SK-N-SH (cell line): Measurements from ENCODE around the gene CUL9. TPM values are rescaled to one million over a fixed set of nuclear protein-coding genes. Genes with fewer than 3 reads are reported as not detected.

Source experiments
- CTCF ChIA-PET: fragments of 300-600, 350-600 bp; formaldehyde crosslinking; extraction: SDS; loops from one replicate; lab custom pipeline; 2021; lab: Yijun Ruan, JAX
- POLR2A ChIA-PET: fragments of 350-600 bp; sonication (Branson Sonifier 250); formaldehyde crosslinking; extraction: SDS; loops from one replicate; lab custom pipeline; 2020; ENCODE audit warnings: antibody characterized with exemption, inconsistent platforms; lab: Yijun Ruan, JAX
- DNase-seq: peaks from one replicate; pipeline ENCODE4 v3.0.0; 2012
- H2AFZ ChIP-seq: fragments of 200-600 bp; sonication (generic); 2 replicates; pipeline ENCODE4 v1.8.1; 2016; ENCODE audit warnings: antibody characterized with exemption, mild to moderate bottlenecking, low read depth
- H3F3A ChIP-seq: fragments of 200-600 bp; sonication (generic); replicated peaks from 2 replicates; pipeline ENCODE3; 2016; ENCODE audit warnings: antibody characterized with exemption, mild to moderate bottlenecking; ENCODE audit not compliant: insufficient read depth
- H3K27ac ChIP-seq, 2 experiments: fragments of 200-500 bp in 1 of 2; fragments of 200-600 bp in 1 of 2; sonication (Bioruptor generic) in 1 of 2; sonication (generic), shearing (Covaris generic) in 1 of 2; 2 replicates each; pipeline versions ENCODE4 v1.5.1 to v1.6.1; 2014 to 2016; ENCODE audit warnings: low read depth in 2 of 2, inconsistent platforms in 1 of 2, low read length in 1 of 2, mild to moderate bottlenecking in 1 of 2, mixed read lengths in 1 of 2
- H3K27me3 ChIP-seq: fragments of 200-600 bp; sonication (generic), shearing (Covaris generic); 2 replicates; pipeline ENCODE4 v1.6.1; 2016; ENCODE audit warnings: mixed run types; ENCODE audit not compliant: insufficient read depth
- H3K36me3 ChIP-seq, 2 experiments: fragments of 200-500 bp in 1 of 2; fragments of 200-600 bp in 1 of 2; sonication (Bioruptor generic) in 1 of 2; sonication (generic) in 1 of 2; replicated peaks in 1 of 2; 2 replicates each; pipeline versions ENCODE3 to v1.5.1; 2014 to 2016; ENCODE audit warnings: low read length in 1 of 2, mild to moderate bottlenecking in 1 of 2; ENCODE audit not compliant: insufficient read depth in 2 of 2, control insufficient read depth in 1 of 2
- H3K4me1 ChIP-seq, 2 experiments: fragments of 200-500 bp in 1 of 2; fragments of 200-600 bp in 1 of 2; sonication (Bioruptor generic) in 1 of 2; sonication (generic), shearing (Covaris generic) in 1 of 2; 2 replicates each; pipeline versions ENCODE4 v1.5.1 to v1.6.1; 2014 to 2016; ENCODE audit warnings: low read depth in 1 of 2, low read length in 1 of 2, mixed run types in 1 of 2; ENCODE audit not compliant: insufficient read depth in 2 of 2, control insufficient read depth in 1 of 2
- H3K4me2 ChIP-seq: fragments of 200-600 bp; sonication (generic), shearing (Covaris generic); 2 replicates; pipeline ENCODE4 v1.6.1; 2017; ENCODE audit warnings: mixed run types
- H3K4me3 ChIP-seq, 2 experiments: fragments of 200-500 bp in 1 of 2; fragments of 200-600 bp in 1 of 2; sonication (Bioruptor generic) in 1 of 2; sonication (generic), shearing (Covaris generic) in 1 of 2; 2 replicates each; pipeline versions ENCODE4 v1.5.1 to v1.8.1; 2014 to 2016; ENCODE audit warnings: low read depth in 2 of 2, inconsistent platforms in 1 of 2, low read length in 1 of 2, mild to moderate bottlenecking in 1 of 2, mixed read lengths in 1 of 2, moderate library complexity in 1 of 2
- H3K79me2 ChIP-seq: fragments of 200-600 bp; sonication (generic); 2 replicates; pipeline ENCODE4 v1.8.1; 2017; ENCODE audit warnings: mild to moderate bottlenecking; ENCODE audit not compliant: insufficient read depth
- H3K9ac ChIP-seq: fragments of 200-600 bp; sonication (generic); 2 replicates; pipeline ENCODE4 v1.6.1; 2017; ENCODE audit warnings: mixed run types
- H3K9me2 ChIP-seq: fragments of 200-600 bp; sonication (generic); 2 replicates; pipeline ENCODE4 v1.6.1; 2017; ENCODE audit warnings: mixed run types
- H3K9me3 ChIP-seq: fragments of 200-600 bp; sonication (generic); 2 replicates; pipeline ENCODE4 v1.6.1; 2017; ENCODE audit warnings: mixed run types, mild to moderate bottlenecking, moderate library complexity
- H4K20me1 ChIP-seq: fragments of 200-600 bp; sonication (generic); 2 replicates; pipeline ENCODE4 v1.6.1; 2017; ENCODE audit warnings: mild to moderate bottlenecking, mixed run types; ENCODE audit not compliant: insufficient read depth
- CHD2 ChIP-seq: fragments of 150-350 bp; IDR thresholded peaks from 2 replicates; pipeline ENCODE4 v1.6.1; 2018; ENCODE audit warnings: low read length; ENCODE audit not compliant: partially characterized antibody
- FOSL2 ChIP-seq: IDR thresholded peaks from 2 replicates; pipeline ENCODE4 v1.4.0; 2012; ENCODE audit warnings: low read depth, mild to moderate bottlenecking, moderate library complexity, borderline replicate concordance
- FOXJ3 ChIP-seq: sonication (generic); formaldehyde crosslinking; IDR thresholded peaks from 2 replicates; pipeline ENCODE4 v1.5.1; 2020; ENCODE audit warnings: mild to moderate bottlenecking, missing genetic modification reagents
- GATA2 ChIP-seq: sonication (generic); formaldehyde crosslinking; IDR thresholded peaks from 2 replicates; pipeline ENCODE4 v1.5.0; 2020; ENCODE audit warnings: mild to moderate bottlenecking, missing genetic modification reagents
- JUND ChIP-seq: IDR thresholded peaks from 2 replicates; pipeline ENCODE4 v1.4.0; 2012
- MEF2A ChIP-seq: IDR thresholded peaks from 2 replicates; pipeline ENCODE4 v1.4.0; 2012; ENCODE audit warnings: low read depth, borderline replicate concordance
- POLR2AphosphoS5 ChIP-seq: IDR thresholded peaks from 2 replicates; pipeline ENCODE4 v1.6.1; 2012; ENCODE audit warnings: low read depth, low read length
- RAD21 ChIP-seq: IDR thresholded peaks from 2 replicates; pipeline ENCODE4 v1.6.1; 2012; ENCODE audit warnings: mild to moderate bottlenecking, low read length
- RCOR1 ChIP-seq: fragments of 150-350 bp; IDR thresholded peaks from 2 replicates; pipeline ENCODE4 v1.6.1; 2017; ENCODE audit warnings: antibody characterized with exemption, low read length
- TEAD4 ChIP-seq: IDR thresholded peaks from 2 replicates; pipeline ENCODE4 v1.4.0; 2012; ENCODE audit warnings: mild to moderate bottlenecking, borderline replicate concordance; ENCODE audit not compliant: insufficient read depth
- WGBS: methylation state at CpG from one replicate; pipeline ENCODE4 v1.1.6; 2017; ENCODE audit warnings: low lambda C conversion rate; 5-methylcytosine and 5-hydroxymethylcytosine counted together
- polyA plus RNA-seq, 3 experiments: library from polyadenylated mRNA; depleted of rRNA; stranded (reverse); fragments of >200 nt; gene quantifications; 2 replicates each; pipeline ENCODE4 v1.2.3, GENCODE V29; 2012
- TF ChIP-seq, protein P1 (sequence below): IDR thresholded peaks from 2 replicates; pipeline ENCODE4 v1.6.1; 2012; ENCODE audit warnings: mild to moderate bottlenecking, low read depth, low read length, moderate library complexity
- TF ChIP-seq, protein P2 (sequence below): IDR thresholded peaks from 2 replicates; pipeline ENCODE4; 2012
- TF ChIP-seq, protein P3 (sequence below): IDR thresholded peaks from 2 replicates; pipeline ENCODE4 v1.4.0; 2012; ENCODE audit warnings: low read depth
- TF ChIP-seq, protein P4 (sequence below): IDR thresholded peaks from 2 replicates; pipeline ENCODE4 v1.4.0; 2012; ENCODE audit warnings: low read depth, borderline replicate concordance

CUL9 gene
- polyA plus RNA-seq, 1 of the 3 experiments (the other 2 are of a cell fraction): 37.7 TPM

DNA sequence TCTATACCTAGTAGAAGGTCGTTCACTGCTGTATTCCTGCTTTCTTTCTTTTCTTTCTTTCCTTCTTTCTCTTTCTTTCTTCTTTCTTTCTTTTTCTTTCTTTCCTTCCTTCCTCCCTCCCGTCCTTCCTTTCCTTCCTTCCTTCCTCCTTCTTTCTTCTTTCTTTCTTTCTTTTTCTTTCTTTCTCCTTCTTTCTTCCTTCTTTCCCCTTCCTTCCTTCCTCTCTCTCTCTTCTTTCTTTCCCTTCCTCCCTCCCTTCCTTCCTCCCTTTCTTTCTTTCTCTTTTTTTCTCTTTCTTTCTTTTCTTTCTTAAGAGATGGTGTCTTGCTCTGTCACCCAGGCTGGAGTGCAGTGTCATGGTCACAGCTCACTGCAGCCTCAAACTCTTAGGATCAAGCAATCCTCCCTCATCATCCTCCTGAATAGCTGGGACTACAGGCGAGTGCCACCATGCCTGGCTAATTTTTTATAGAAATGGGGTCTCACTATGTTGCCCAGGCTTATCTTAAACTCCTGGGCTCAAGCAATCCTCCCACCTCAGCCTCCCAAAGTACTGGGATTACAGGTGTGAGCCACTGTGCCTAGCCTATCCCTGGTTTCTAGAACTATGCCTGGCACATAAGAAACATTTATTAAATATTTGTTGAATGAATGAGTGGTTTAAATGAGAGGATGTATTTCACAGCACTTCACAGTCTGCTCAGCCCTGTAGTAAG, 49.9 kb downstream of the CUL9 start (continued):
- TF ChIP-seq TEAD4 (no peak), FOSL2 (no peak), RAD21 (no peak), JUND (no peak), MEF2A (no peak)
- TF ChIP-seq, protein P1, sequence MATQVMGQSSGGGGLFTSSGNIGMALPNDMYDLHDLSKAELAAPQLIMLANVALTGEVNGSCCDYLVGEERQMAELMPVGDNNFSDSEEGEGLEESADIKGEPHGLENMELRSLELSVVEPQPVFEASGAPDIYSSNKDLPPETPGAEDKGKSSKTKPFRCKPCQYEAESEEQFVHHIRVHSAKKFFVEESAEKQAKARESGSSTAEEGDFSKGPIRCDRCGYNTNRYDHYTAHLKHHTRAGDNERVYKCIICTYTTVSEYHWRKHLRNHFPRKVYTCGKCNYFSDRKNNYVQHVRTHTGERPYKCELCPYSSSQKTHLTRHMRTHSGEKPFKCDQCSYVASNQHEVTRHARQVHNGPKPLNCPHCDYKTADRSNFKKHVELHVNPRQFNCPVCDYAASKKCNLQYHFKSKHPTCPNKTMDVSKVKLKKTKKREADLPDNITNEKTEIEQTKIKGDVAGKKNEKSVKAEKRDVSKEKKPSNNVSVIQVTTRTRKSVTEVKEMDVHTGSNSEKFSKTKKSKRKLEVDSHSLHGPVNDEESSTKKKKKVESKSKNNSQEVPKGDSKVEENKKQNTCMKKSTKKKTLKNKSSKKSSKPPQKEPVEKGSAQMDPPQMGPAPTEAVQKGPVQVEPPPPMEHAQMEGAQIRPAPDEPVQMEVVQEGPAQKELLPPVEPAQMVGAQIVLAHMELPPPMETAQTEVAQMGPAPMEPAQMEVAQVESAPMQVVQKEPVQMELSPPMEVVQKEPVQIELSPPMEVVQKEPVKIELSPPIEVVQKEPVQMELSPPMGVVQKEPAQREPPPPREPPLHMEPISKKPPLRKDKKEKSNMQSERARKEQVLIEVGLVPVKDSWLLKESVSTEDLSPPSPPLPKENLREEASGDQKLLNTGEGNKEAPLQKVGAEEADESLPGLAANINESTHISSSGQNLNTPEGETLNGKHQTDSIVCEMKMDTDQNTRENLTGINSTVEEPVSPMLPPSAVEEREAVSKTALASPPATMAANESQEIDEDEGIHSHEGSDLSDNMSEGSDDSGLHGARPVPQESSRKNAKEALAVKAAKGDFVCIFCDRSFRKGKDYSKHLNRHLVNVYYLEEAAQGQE: no peak

DNA sequence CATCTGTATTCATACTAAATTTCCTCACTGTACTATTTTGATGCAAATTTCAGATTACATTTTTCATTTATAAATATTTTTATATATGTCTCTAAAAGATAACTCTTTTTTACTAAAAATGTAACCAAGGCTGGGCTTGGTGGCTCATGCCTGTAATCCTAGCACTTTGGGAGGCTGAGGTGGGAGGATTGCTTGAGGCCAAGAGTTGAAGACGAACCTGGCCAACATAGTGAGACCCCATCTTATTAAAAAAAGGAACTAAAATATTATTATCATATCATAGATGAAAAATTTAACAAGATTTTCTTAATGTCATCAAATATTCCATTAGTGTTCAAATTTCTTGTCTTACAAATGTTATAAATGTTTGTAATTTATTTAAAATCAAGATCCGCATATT, 53.8 kb downstream of the CUL9 start:
- no peaks in the 10 kb centered on the region for H3K4me1 ChIP-seq
- no peaks in the 10 kb centered on the region for H3K36me3 ChIP-seq
- no peak for TF ChIP-seq FOXJ3 (CRISPR knock-in tag)
- TF ChIP-seq, protein P1: no peak
- TF ChIP-seq, protein P2, sequence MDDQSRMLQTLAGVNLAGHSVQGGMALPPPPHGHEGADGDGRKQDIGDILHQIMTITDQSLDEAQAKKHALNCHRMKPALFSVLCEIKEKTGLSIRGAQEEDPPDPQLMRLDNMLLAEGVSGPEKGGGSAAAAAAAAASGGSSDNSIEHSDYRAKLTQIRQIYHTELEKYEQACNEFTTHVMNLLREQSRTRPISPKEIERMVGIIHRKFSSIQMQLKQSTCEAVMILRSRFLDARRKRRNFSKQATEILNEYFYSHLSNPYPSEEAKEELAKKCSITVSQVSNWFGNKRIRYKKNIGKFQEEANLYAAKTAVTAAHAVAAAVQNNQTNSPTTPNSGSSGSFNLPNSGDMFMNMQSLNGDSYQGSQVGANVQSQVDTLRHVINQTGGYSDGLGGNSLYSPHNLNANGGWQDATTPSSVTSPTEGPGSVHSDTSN: no peak
- no peak for TF ChIP-seq GATA2
- no peak for TF ChIP-seq POLR2AphosphoS5
- TF ChIP-seq RCOR1: no peak
- no peak for TF ChIP-seq JUND
- TF ChIP-seq, protein P3, sequence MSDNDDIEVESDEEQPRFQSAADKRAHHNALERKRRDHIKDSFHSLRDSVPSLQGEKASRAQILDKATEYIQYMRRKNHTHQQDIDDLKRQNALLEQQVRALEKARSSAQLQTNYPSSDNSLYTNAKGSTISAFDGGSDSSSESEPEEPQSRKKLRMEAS: no peak
- no peak for TF ChIP-seq MEF2A
- TF ChIP-seq, protein P4, sequence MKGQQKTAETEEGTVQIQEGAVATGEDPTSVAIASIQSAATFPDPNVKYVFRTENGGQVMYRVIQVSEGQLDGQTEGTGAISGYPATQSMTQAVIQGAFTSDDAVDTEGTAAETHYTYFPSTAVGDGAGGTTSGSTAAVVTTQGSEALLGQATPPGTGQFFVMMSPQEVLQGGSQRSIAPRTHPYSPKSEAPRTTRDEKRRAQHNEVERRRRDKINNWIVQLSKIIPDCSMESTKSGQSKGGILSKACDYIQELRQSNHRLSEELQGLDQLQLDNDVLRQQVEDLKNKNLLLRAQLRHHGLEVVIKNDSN: no peak
- no peak for TF ChIP-seq CHD2
- ChIA-PET POLR2A (no interaction called here), CTCF (no interaction called here)
- no peaks in the 10 kb centered on the region for H4K20me1 ChIP-seq
- H3K9ac ChIP-seq: no peak overlapping the region
- H3K4me2 ChIP-seq: no peak overlapping the region
- no peak overlapping the region for H3K4me3 ChIP-seq
- 68% methylated on average over 2 of the region's 2 CpGs for WGBS
- no peaks in the 10 kb centered on the region for H3K9me3 ChIP-seq
- DNase-seq: no peak
- H3K79me2 ChIP-seq: no peaks in the 10 kb centered on the region
- no peak overlapping the region for H3K27ac ChIP-seq
- H3K27me3 ChIP-seq: peaks cover 16% of the 10 kb centered on the region
- H2AFZ ChIP-seq: no peak overlapping the region
- H3K9me2 ChIP-seq: no peaks in the 10 kb centered on the region
- H3F3A ChIP-seq: no peaks in the 10 kb centered on the region
